Frontal cortex (tissue), 4 donors: Measurements from ENCODE around the gene WNT3A. TPM values are rescaled to one million over a fixed set of nuclear protein-coding genes. Genes with fewer than 3 reads are reported as not detected.
"Not testable (repeated sequence)": the region's sequence is repeated elsewhere in the genome, so short reads cannot be mapped to it uniquely, and the experiment has no call there.

Experiments used
- DNase-seq, 2 donors: peaks; one replicate each; pipeline ENCODE4 v3.0.0; 2012; ENCODE audit warnings: low spot score in 2 of 2
- FAIRE-seq: peaks from 2 replicates; lab custom pipeline; 2012; peaks lifted over from hg19 to GRCh38; lab: Jason Lieb, UNC
- total RNA-seq: library from RNA; depleted of rRNA; stranded (reverse); fragments of >200 nt; gene quantifications from one replicate; pipeline ENCODE4 v1.2.3, GENCODE V29; 2014
- donor health status: control.
- donor health status: control.
- donor health status: control.

WNT3A gene
- total RNA-seq, 1 donor from 2014 or later: not detected

- FAIRE-seq: no peak
- no peak for DNase-seq
These were observed 3.3 kb downstream of the WNT3A start for GRCh38 chr1:228009828-228010775.

- FAIRE-seq (no peak), DNase-seq (no peak)
These were observed 4.1 kb downstream of the WNT3A start for GRCh38 chr1:228010921-228011320.

- FAIRE-seq (no peak), DNase-seq (no peak)
These were observed 5.0 kb downstream of the WNT3A start for GRCh38 chr1:228011721-228012311.

- DNase-seq: no peak
- FAIRE-seq: no peak
These were observed 5.8 kb downstream of the WNT3A start for GRCh38 chr1:228012555-228012954.

- DNase-seq (no peak), FAIRE-seq (no peak)
These were observed 6.5 kb downstream of the WNT3A start for GRCh38 chr1:228013131-228013934.

- DNase-seq: no peak
- no peak for FAIRE-seq
These were observed 7.4 kb downstream of the WNT3A start for GRCh38 chr1:228013935-228014930.

- FAIRE-seq: no peak
- no peak for DNase-seq
These were observed 8.7 kb downstream of the WNT3A start for GRCh38 chr1:228015276-228016180.

- no peak for DNase-seq
- no peak for FAIRE-seq
These were observed 9.3 kb downstream of the WNT3A start for GRCh38 chr1:228016181-228016510.

GRCh38 chr1:228016653-228017355 lies 10.0 kb downstream of the WNT3A start:
- DNase-seq: no peak
- FAIRE-seq: no peak

GRCh38 chr1:228017356-228018124 lies 10.7 kb downstream of the WNT3A start:
- FAIRE-seq (no peak), DNase-seq (no peak)

GRCh38 chr1:228018125-228018398 lies 11.3 kb downstream of the WNT3A start:
- no peak for FAIRE-seq

GRCh38 chr1:228018961-228019721 lies 12.3 kb downstream of the WNT3A start:
- FAIRE-seq (no peak), DNase-seq (no peak)

More at GRCh38 chr1:228018125-228018398, 11.3 kb downstream of the WNT3A start:
- no peak for DNase-seq

- not testable (repeated sequence) for FAIRE-seq
These were observed 12.9 kb downstream of the WNT3A start for GRCh38 chr1:228019722-228020083.

GRCh38 chr1:228020686-228021354 lies 14.0 kb downstream of the WNT3A start:
- no peak for DNase-seq
- FAIRE-seq: no peak

More at GRCh38 chr1:228019722-228020083, 12.9 kb downstream of the WNT3A start:
- DNase-seq: not testable (repeated sequence)

- DNase-seq: no peak
These were observed 14.7 kb downstream of the WNT3A start for GRCh38 chr1:228021355-228022030.

More at GRCh38 chr1:228021355-228022030, 14.7 kb downstream of the WNT3A start:
- no peak for FAIRE-seq
